GM13977 (cell line): ENCODE data around the gene ACP1.

Experiments used
- DNase-seq: peaks from one replicate; pipeline ENCODE4 v3.0.0; 2012; ENCODE audit warnings: low spot score
- CTCF ChIP-seq: IDR thresholded peaks from 2 replicates; pipeline ENCODE4 v1.5.1; 2012; ENCODE audit warnings: mild to moderate bottlenecking, control low read depth; ENCODE audit not compliant: insufficient read depth; ENCODE audit errors: extremely low read depth, missing control alignments
- in situ Hi-C: fragments of 300-500 bp; cut with MboI; formaldehyde crosslinking; loops from one replicate; pipeline ENCODE4 v1.12.0; 2022; ENCODE audit warnings: low sequenced_read_pairs, low pct_unique_long_range_greater_than_20kb, mixed read lengths, inconsistent platforms; ENCODE audit not compliant: unreplicated experiment

ACP1 gene

GRCh38 chr2:260507-261161, 4.1 kb upstream of the ACP1 start:
- no peak for DNase-seq
- no peak for TF ChIP-seq CTCF
- in situ Hi-C loops: no loop called here

GRCh38 chr2:262117-262516, 2.6 kb upstream of the ACP1 start:
- DNase-seq: no peak
- no peak for TF ChIP-seq CTCF
- in situ Hi-C loops: no loop called here

GRCh38 chr2:263022-263738, 1.6 kb upstream of the ACP1 start:
- no peak for DNase-seq
- in situ Hi-C loops: no loop called here
- TF ChIP-seq CTCF: no peak

GRCh38 chr2:263774-264492, 814 bp upstream of the ACP1 start, which contains the start of gene SH3YL1:
Gene SH3YL1 (minus strand): TSS chr2:264032. CDS start chr2:263984, 48 bp downstream.
- no peak for TF ChIP-seq CTCF
- peak; percentile 68 for DNase-seq

GRCh38 chr2:268323-268722, 3.6 kb downstream of the ACP1 start:
- TF ChIP-seq CTCF: no peak
- DNase-seq: no peak
- in situ Hi-C loops: no loop called here

More at GRCh38 chr2:263774-264492, 814 bp upstream of the ACP1 start, which contains the start of gene SH3YL1:
- in situ Hi-C loops: no loop called here

- DNase-seq: no peak
- no peak for TF ChIP-seq CTCF
- in situ Hi-C loops: no loop called here
Measured at GRCh38 chr2:269356-270030, 4.7 kb downstream of the ACP1 start.
